Measurements from ENCODE around the gene SNAP47.
"Not testable (repeated sequence)": the region's sequence is repeated elsewhere in the genome, so short reads cannot be mapped to it uniquely, and the experiment has no call there.

Gene SNAP47

GRCh38 chr1:227734856-227735538 is at the start of gene SNAP47, which contains the start of gene JMJD4:
Gene SNAP47 (plus strand): TSS chr1:227735435. CDS start chr1:227747737, 12,302 bp downstream.
Gene JMJD4 (minus strand): TSS chr1:227735302. CDS start chr1:227735273, 29 bp downstream.
- TF ChIP-seq, protein P1, sequence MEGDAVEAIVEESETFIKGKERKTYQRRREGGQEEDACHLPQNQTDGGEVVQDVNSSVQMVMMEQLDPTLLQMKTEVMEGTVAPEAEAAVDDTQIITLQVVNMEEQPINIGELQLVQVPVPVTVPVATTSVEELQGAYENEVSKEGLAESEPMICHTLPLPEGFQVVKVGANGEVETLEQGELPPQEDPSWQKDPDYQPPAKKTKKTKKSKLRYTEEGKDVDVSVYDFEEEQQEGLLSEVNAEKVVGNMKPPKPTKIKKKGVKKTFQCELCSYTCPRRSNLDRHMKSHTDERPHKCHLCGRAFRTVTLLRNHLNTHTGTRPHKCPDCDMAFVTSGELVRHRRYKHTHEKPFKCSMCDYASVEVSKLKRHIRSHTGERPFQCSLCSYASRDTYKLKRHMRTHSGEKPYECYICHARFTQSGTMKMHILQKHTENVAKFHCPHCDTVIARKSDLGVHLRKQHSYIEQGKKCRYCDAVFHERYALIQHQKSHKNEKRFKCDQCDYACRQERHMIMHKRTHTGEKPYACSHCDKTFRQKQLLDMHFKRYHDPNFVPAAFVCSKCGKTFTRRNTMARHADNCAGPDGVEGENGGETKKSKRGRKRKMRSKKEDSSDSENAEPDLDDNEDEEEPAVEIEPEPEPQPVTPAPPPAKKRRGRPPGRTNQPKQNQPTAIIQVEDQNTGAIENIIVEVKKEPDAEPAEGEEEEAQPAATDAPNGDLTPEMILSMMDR (IDR thresholded peaks at IDR 0.05; ENCODE audit: low read depth, low read length, missing control alignments), result no peak
- peak within 1 kb of the TSS; percentile 89 for H3K4me3 ChIP-seq (ENCODE audit: low read depth, low read length)
- peak; percentile 73 for DNase-seq (ENCODE audit: low read depth)
- in situ Hi-C loops (cut with HindIII; ENCODE audit: low sequenced_read_pairs), result no loop called here

GRCh38 chr1:227685807-227686206 is 49.4 kb upstream of the SNAP47 start:
- DNase-seq (ENCODE audit: low read depth), result no peak
- H3K4me3 ChIP-seq (ENCODE audit: low read depth, low read length), result no peak overlapping the region
- in situ Hi-C loops (cut with HindIII; ENCODE audit: low sequenced_read_pairs), result no loop called here
- TF ChIP-seq, protein P1 (IDR thresholded peaks at IDR 0.05; ENCODE audit: low read depth, low read length, missing control alignments), result no peak

DNA sequence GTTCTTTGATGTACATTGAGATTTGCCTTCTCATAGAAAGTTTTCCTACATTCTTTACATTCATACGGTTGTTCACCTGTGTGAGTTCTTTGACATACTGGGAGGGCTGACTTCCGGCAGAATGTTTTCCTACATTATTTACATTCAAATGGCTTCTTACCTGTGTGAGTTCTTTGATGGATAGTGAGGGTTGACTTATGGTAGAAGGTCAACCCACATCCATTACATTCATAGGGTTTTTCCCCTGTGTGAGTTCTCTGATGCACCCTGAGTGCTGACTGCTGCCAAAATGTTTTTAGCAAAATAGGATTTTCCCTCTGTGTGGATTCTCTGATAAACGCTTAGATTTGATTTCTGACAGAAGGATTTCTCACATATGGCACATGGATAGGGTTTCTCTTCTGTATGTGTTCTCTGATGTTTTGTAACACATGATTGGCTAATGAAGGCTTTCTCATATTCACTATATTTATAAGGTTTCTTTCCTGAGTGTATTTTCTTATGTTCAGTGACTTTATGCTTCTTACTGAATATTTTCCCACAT is 37.8 kb upstream of the SNAP47 start:
- H3K4me3 ChIP-seq (ENCODE audit: low read depth, low read length), result no peak overlapping the region
- no peak for DNase-seq (ENCODE audit: low read depth)
- in situ Hi-C loops (cut with HindIII; ENCODE audit: low sequenced_read_pairs), result no loop called here
- TF ChIP-seq, protein P1 (IDR thresholded peaks at IDR 0.05; ENCODE audit: low read depth, low read length, missing control alignments), result no peak

- H3K4me3 ChIP-seq (ENCODE audit: low read depth, low read length); in situ Hi-C loops (cut with HindIII; ENCODE audit: low sequenced_read_pairs); DNase-seq (ENCODE audit: low read depth): not testable (repeated sequence)
Measured at GRCh38 chr1:227701631-227702030, 33.6 kb upstream of the SNAP47 start.

GRCh38 chr1:227707846-227708245 is 27.4 kb upstream of the SNAP47 start:
- in situ Hi-C loops (cut with HindIII; ENCODE audit: low sequenced_read_pairs), result no loop called here
- H3K4me3 ChIP-seq (ENCODE audit: low read depth, low read length), result no peak overlapping the region
- TF ChIP-seq, protein P1 (IDR thresholded peaks at IDR 0.05; ENCODE audit: low read depth, low read length, missing control alignments), result no peak
- DNase-seq (ENCODE audit: low read depth), result no peak

DNA sequence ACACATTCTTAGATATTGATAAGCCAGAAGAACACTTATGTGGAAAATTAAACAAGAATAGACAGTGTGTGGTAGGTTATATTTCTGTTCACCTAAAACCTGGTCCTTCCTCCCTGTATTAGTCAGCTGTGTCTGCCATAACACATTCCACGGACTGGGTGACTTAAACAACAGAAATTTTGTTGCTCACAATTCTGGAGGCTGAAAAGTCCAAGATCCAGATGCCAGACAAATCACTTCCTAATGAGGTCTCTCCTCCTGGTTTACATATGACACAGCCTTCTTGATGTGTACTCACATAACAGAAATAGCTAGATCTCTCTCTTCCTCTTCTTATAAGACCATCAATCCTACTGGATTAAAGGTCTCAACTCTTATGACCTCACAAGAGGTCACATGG is 25.8 kb upstream of the SNAP47 start:
- TF ChIP-seq, protein P1 (IDR thresholded peaks at IDR 0.05; ENCODE audit: low read depth, low read length, missing control alignments), result no peak
- no peak for DNase-seq (ENCODE audit: low read depth)
- in situ Hi-C loops (cut with HindIII; ENCODE audit: low sequenced_read_pairs), result no loop called here
- no peak overlapping the region for H3K4me3 ChIP-seq (ENCODE audit: low read depth, low read length)

DNA sequence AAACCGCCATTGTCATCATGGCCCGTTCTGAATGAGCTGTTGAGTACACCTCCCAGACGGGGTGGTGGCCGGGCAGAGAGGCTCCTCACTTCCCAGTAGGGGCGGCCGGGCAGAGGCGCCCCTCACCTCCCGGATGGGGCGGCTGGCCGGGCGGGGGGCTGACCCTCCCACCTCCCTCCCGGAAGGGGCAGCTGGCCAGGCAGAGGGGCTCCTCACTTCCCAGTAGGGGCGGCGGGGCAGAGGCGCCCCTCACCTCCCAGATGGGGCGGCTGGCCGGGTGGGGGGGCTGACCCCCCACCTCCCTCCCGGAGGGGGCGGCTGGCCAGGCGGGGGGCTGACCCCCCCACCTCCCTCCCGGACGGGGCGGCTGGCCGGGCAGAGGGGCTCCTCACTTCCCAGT is 24.8 kb upstream of the SNAP47 start:
- DNase-seq (ENCODE audit: low read depth); in situ Hi-C loops (cut with HindIII; ENCODE audit: low sequenced_read_pairs); H3K4me3 ChIP-seq (ENCODE audit: low read depth, low read length): not testable (repeated sequence)

Measured in astrocyte of the cerebellum (primary cell).